ENCODE results near the gene CCDC34. TPM values are rescaled to one million over a fixed set of nuclear protein-coding genes. Genes with fewer than 3 reads are reported as not detected.

The CCDC34 gene, protein sequence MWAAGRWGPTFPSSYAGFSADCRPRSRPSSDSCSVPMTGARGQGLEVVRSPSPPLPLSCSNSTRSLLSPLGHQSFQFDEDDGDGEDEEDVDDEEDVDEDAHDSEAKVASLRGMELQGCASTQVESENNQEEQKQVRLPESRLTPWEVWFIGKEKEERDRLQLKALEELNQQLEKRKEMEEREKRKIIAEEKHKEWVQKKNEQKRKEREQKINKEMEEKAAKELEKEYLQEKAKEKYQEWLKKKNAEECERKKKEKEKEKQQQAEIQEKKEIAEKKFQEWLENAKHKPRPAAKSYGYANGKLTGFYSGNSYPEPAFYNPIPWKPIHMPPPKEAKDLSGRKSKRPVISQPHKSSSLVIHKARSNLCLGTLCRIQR
- polyA plus RNA-seq (2013): 11.1 TPM

DNA sequence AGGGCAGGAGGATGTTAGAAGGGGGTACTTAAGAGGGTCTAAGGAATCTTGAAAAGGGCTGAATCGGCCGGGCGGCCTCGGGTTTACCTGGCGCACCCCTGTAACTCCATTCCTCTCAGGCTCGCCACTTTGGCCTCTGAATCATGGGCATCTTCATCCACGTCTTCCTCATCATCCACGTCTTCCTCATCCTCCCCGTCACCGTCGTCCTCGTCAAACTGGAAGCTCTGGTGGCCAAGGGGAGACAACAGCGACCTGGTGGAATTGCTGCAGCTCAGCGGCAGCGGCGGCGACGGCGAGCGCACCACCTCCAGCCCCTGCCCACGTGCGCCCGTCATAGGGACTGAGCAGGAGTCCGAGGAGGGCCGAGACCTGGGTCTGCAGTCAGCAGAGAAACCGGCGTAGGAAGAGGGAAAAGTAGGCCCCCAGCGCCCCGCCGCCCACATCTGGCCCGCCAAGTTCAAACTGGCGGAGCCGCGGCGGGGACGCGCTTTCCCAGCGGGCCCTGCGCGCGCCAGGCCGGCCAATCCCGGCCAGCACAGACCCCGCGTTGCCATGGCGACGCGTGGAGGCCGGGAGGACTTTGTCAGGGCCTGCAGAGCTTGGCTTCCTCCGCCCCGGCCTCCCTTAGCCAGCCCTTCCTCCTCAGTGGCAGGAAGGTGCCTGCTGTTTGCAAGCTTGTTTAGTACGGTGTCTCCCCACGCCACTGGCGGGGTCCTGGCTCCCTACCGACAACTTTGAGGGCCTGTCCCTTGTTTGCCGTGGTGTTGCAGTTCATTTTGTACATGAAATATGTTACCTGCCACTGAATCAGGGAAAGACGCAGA lies at the start of gene CCDC34:
TSS of gene CCDC34 (minus strand) at position 467 of the 827 bp plus-strand sequence. CDS start at position 446, 21 bp downstream.
- Histone ChIP-seq H3K9me3 (ENCODE audit: control extremely low read depth in 1 of 5, control insufficient read depth in 4 of 5, insufficient read depth in 2 of 5, low read depth in 1 of 5, low read length in 4 of 5) (no peaks in the 10 kb centered on the region), H3K27ac (ENCODE audit: insufficient read depth in 1 of 2, low read depth in 1 of 2, low read length in 2 of 2, poor library complexity in 1 of 2, severe bottlenecking in 2 of 2) (peak within 1 kb of the TSS; percentile 46 to 79), H3K27me3 (replicated peaks in 2 of 5; ENCODE audit: control insufficient read depth in 4 of 5, insufficient read depth in 5 of 5, low read length in 4 of 5) (no peaks in the 10 kb centered on the region), H3K4me3 (ENCODE audit: control insufficient read depth in 1 of 7, extremely low read depth in 1 of 7, insufficient read depth in 4 of 7, low read depth in 2 of 7, low read length in 6 of 7) (peak within 1 kb of the TSS; percentile 62 to 98 (median 86)), H3K36me3 (ENCODE audit: control insufficient read depth in 4 of 4, insufficient read depth in 4 of 4, low read length in 3 of 4) (no peaks in the 10 kb centered on the region), H3K4me1 (ENCODE audit: control extremely low read depth in 1 of 4, control insufficient read depth in 4 of 4, insufficient read depth in 4 of 4, low read length in 3 of 4) (peaks cover 5 to 19% (median 10%) of the 10 kb centered on the region in 4 experiments)
- peak; percentile 90 to 96 (median 94) for DNase-seq
- POLR2A ChIA-PET: interaction anchor here (0.6 kb wide), 1 partner anchor 15 kb away, joined by 3 read pairs; no protein-coding TSS in a partner anchor
- CTCF ChIA-PET: interaction anchor here (1.3 kb wide), 1 partner anchor 134 kb away, joined by 3 read pairs; no protein-coding TSS in a partner anchor
- WGBS (ENCODE audit: insufficient coverage): under 1% methylated on average over 48 of the region's 57 CpGs

DNA sequence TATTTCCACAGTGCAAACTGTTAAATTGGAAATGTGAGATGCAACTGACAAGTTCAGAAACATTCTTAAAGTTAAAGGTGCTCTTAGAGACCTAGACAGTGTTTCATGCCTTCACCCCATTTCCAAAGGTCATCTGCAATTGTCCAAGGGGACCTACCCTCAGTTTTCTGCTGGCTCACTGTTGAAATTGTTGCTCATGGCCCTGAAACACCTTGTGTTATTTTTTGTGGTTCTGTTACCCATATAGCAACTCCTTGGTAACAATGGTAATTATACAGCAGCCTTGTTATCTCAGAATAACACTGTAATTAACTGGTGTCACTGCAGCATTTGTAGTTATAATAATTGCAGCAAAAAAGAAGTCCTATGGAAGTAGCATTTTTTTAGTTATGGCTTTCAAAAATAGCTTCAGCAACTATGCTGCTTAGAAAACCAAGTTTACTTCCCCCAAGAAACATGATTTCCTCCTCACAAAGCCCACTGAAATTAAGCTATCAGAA lies 49.2 kb upstream of the CCDC34 start:
- no peak overlapping the region for H3K27ac ChIP-seq (ENCODE audit: insufficient read depth in 1 of 2, low read depth in 1 of 2, low read length in 2 of 2, poor library complexity in 1 of 2, severe bottlenecking in 2 of 2)
- no peaks in the 10 kb centered on the region for H3K27me3 ChIP-seq (replicated peaks in 2 of 5; ENCODE audit: control insufficient read depth in 4 of 5, insufficient read depth in 5 of 5, low read length in 4 of 5)
- CTCF ChIA-PET: no interaction called here

GRCh38 chr11:27411328-27411727 lies 48.3 kb upstream of the CCDC34 start:
- no peaks in the 10 kb centered on the region for H3K4me1 ChIP-seq (ENCODE audit: control extremely low read depth in 1 of 4, control insufficient read depth in 4 of 4, insufficient read depth in 4 of 4, low read length in 3 of 4)
- no peak overlapping the region for H3K27ac ChIP-seq (ENCODE audit: insufficient read depth in 1 of 2, low read depth in 1 of 2, low read length in 2 of 2, poor library complexity in 1 of 2, severe bottlenecking in 2 of 2)
- H3K27me3 ChIP-seq (replicated peaks in 2 of 5; ENCODE audit: control insufficient read depth in 4 of 5, insufficient read depth in 5 of 5, low read length in 4 of 5): no peaks in the 10 kb centered on the region
- no peak overlapping the region for H3K4me3 ChIP-seq (ENCODE audit: control insufficient read depth in 1 of 7, extremely low read depth in 1 of 7, insufficient read depth in 4 of 7, low read depth in 2 of 7, low read length in 6 of 7)
- ChIA-PET POLR2A (no interaction called here), CTCF (no interaction called here)
- DNase-seq: no peak
- H3K36me3 ChIP-seq (ENCODE audit: control insufficient read depth in 4 of 4, insufficient read depth in 4 of 4, low read length in 3 of 4): no peaks in the 10 kb centered on the region
- no peaks in the 10 kb centered on the region for H3K9me3 ChIP-seq (ENCODE audit: control extremely low read depth in 1 of 5, control insufficient read depth in 4 of 5, insufficient read depth in 2 of 5, low read depth in 1 of 5, low read length in 4 of 5)

More for the DNA sequence above, 49.2 kb upstream of the CCDC34 start:
- Histone ChIP-seq H3K4me1 (ENCODE audit: control extremely low read depth in 1 of 4, control insufficient read depth in 4 of 4, insufficient read depth in 4 of 4, low read length in 3 of 4) (no peaks in the 10 kb centered on the region), H3K9me3 (ENCODE audit: control extremely low read depth in 1 of 5, control insufficient read depth in 4 of 5, insufficient read depth in 2 of 5, low read depth in 1 of 5, low read length in 4 of 5) (no peaks in the 10 kb centered on the region), H3K36me3 (ENCODE audit: control insufficient read depth in 4 of 4, insufficient read depth in 4 of 4, low read length in 3 of 4) (no peaks in the 10 kb centered on the region), H3K4me3 (ENCODE audit: control insufficient read depth in 1 of 7, extremely low read depth in 1 of 7, insufficient read depth in 4 of 7, low read depth in 2 of 7, low read length in 6 of 7) (no peak overlapping the region)
- POLR2A ChIA-PET: interaction anchor here (0.7 kb wide), 1 partner anchor 10 kb away, joined by 3 read pairs; no protein-coding TSS in a partner anchor
- DNase-seq: peak in 1 of 3 donors; percentile 23

DNA sequence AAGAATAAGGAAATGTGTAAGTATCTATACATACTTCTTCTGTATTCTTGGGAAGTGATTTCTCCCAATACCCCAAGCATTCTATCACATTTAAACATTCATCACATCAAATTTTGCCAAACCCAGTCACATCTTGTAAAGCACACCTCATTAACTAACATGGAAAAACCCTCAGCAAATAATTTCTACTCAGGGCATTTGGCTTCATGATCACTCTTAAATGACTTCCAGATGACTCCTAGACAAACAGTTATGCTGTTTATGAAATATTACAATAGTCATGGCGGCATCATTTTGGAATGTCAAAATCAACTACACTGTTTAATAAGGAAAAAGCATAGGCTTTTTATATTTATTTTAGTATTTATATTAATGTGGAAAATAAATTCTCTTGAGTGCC lies 47.3 kb upstream of the CCDC34 start:
- Histone ChIP-seq H3K4me1 (ENCODE audit: control extremely low read depth in 1 of 4, control insufficient read depth in 4 of 4, insufficient read depth in 4 of 4, low read length in 3 of 4) (no peaks in the 10 kb centered on the region), H3K9me3 (ENCODE audit: control extremely low read depth in 1 of 5, control insufficient read depth in 4 of 5, insufficient read depth in 2 of 5, low read depth in 1 of 5, low read length in 4 of 5) (no peaks in the 10 kb centered on the region), H3K27me3 (replicated peaks in 2 of 5; ENCODE audit: control insufficient read depth in 4 of 5, insufficient read depth in 5 of 5, low read length in 4 of 5) (no peaks in the 10 kb centered on the region), H3K27ac (ENCODE audit: insufficient read depth in 1 of 2, low read depth in 1 of 2, low read length in 2 of 2, poor library complexity in 1 of 2, severe bottlenecking in 2 of 2) (no peak overlapping the region), H3K36me3 (ENCODE audit: control insufficient read depth in 4 of 4, insufficient read depth in 4 of 4, low read length in 3 of 4) (no peaks in the 10 kb centered on the region), H3K4me3 (ENCODE audit: control insufficient read depth in 1 of 7, extremely low read depth in 1 of 7, insufficient read depth in 4 of 7, low read depth in 2 of 7, low read length in 6 of 7) (no peak overlapping the region)
- no peak for DNase-seq
- ChIA-PET POLR2A (no interaction called here), CTCF (no interaction called here)
- WGBS (ENCODE audit: insufficient coverage): no CpG with 5 or more reads among the region's 1 CpG

GRCh38 chr11:27409742-27410141 lies 46.7 kb upstream of the CCDC34 start:
- Histone ChIP-seq H3K4me1 (ENCODE audit: control extremely low read depth in 1 of 4, control insufficient read depth in 4 of 4, insufficient read depth in 4 of 4, low read length in 3 of 4) (no peaks in the 10 kb centered on the region), H3K9me3 (ENCODE audit: control extremely low read depth in 1 of 5, control insufficient read depth in 4 of 5, insufficient read depth in 2 of 5, low read depth in 1 of 5, low read length in 4 of 5) (no peaks in the 10 kb centered on the region), H3K27me3 (replicated peaks in 2 of 5; ENCODE audit: control insufficient read depth in 4 of 5, insufficient read depth in 5 of 5, low read length in 4 of 5) (no peaks in the 10 kb centered on the region), H3K4me3 (ENCODE audit: control insufficient read depth in 1 of 7, extremely low read depth in 1 of 7, insufficient read depth in 4 of 7, low read depth in 2 of 7, low read length in 6 of 7) (no peak overlapping the region), H3K36me3 (ENCODE audit: control insufficient read depth in 4 of 4, insufficient read depth in 4 of 4, low read length in 3 of 4) (no peaks in the 10 kb centered on the region), H3K27ac (ENCODE audit: insufficient read depth in 1 of 2, low read depth in 1 of 2, low read length in 2 of 2, poor library complexity in 1 of 2, severe bottlenecking in 2 of 2) (no peak overlapping the region)
- CTCF ChIA-PET: no interaction called here
- POLR2A ChIA-PET: no interaction called here
- WGBS (ENCODE audit: insufficient coverage): no CpG with 5 or more reads among the region's 2 CpGs
- no peak for DNase-seq

- H3K9me3 ChIP-seq (ENCODE audit: control extremely low read depth in 1 of 5, control insufficient read depth in 4 of 5, insufficient read depth in 2 of 5, low read depth in 1 of 5, low read length in 4 of 5): no peaks in the 10 kb centered on the region
- DNase-seq: no peak
- no peak overlapping the region for H3K4me3 ChIP-seq (ENCODE audit: control insufficient read depth in 1 of 7, extremely low read depth in 1 of 7, insufficient read depth in 4 of 7, low read depth in 2 of 7, low read length in 6 of 7)
- CTCF ChIA-PET: no interaction called here
- no peaks in the 10 kb centered on the region for H3K27me3 ChIP-seq (replicated peaks in 2 of 5; ENCODE audit: control insufficient read depth in 4 of 5, insufficient read depth in 5 of 5, low read length in 4 of 5)
- H3K27ac ChIP-seq (ENCODE audit: insufficient read depth in 1 of 2, low read depth in 1 of 2, low read length in 2 of 2, poor library complexity in 1 of 2, severe bottlenecking in 2 of 2): no peak overlapping the region
- POLR2A ChIA-PET: no interaction called here
- no peaks in the 10 kb centered on the region for H3K36me3 ChIP-seq (ENCODE audit: control insufficient read depth in 4 of 4, insufficient read depth in 4 of 4, low read length in 3 of 4)
- no peaks in the 10 kb centered on the region for H3K4me1 ChIP-seq (ENCODE audit: control extremely low read depth in 1 of 4, control insufficient read depth in 4 of 4, insufficient read depth in 4 of 4, low read length in 3 of 4)
Observed at GRCh38 chr11:27409049-27409448, 46.0 kb upstream of the CCDC34 start.

- H3K27ac ChIP-seq (ENCODE audit: insufficient read depth in 1 of 2, low read depth in 1 of 2, low read length in 2 of 2, poor library complexity in 1 of 2, severe bottlenecking in 2 of 2): no peak overlapping the region
- no CpG with 5 or more reads among the region's 2 CpGs for WGBS (ENCODE audit: insufficient coverage)
- no peaks in the 10 kb centered on the region for H3K9me3 ChIP-seq (ENCODE audit: control extremely low read depth in 1 of 5, control insufficient read depth in 4 of 5, insufficient read depth in 2 of 5, low read depth in 1 of 5, low read length in 4 of 5)
- DNase-seq: no peak
- no peaks in the 10 kb centered on the region for H3K4me1 ChIP-seq (ENCODE audit: control extremely low read depth in 1 of 4, control insufficient read depth in 4 of 4, insufficient read depth in 4 of 4, low read length in 3 of 4)
- H3K4me3 ChIP-seq (ENCODE audit: control insufficient read depth in 1 of 7, extremely low read depth in 1 of 7, insufficient read depth in 4 of 7, low read depth in 2 of 7, low read length in 6 of 7): no peak overlapping the region
- POLR2A ChIA-PET: no interaction called here
- no peaks in the 10 kb centered on the region for H3K27me3 ChIP-seq (replicated peaks in 2 of 5; ENCODE audit: control insufficient read depth in 4 of 5, insufficient read depth in 5 of 5, low read length in 4 of 5)
- CTCF ChIA-PET: no interaction called here
- H3K36me3 ChIP-seq (ENCODE audit: control insufficient read depth in 4 of 4, insufficient read depth in 4 of 4, low read length in 3 of 4): no peaks in the 10 kb centered on the region
Observed at GRCh38 chr11:27408246-27408800, 45.3 kb upstream of the CCDC34 start.

Measured in common myeloid progenitor, CD34-positive (primary cell).